Measurements from ENCODE around the gene GALNT7.

The GALNT7 gene

GRCh38 chr4:173243917-173244658, 75.5 kb downstream of the GALNT7 start:
- TF ChIP-seq, protein P1, sequence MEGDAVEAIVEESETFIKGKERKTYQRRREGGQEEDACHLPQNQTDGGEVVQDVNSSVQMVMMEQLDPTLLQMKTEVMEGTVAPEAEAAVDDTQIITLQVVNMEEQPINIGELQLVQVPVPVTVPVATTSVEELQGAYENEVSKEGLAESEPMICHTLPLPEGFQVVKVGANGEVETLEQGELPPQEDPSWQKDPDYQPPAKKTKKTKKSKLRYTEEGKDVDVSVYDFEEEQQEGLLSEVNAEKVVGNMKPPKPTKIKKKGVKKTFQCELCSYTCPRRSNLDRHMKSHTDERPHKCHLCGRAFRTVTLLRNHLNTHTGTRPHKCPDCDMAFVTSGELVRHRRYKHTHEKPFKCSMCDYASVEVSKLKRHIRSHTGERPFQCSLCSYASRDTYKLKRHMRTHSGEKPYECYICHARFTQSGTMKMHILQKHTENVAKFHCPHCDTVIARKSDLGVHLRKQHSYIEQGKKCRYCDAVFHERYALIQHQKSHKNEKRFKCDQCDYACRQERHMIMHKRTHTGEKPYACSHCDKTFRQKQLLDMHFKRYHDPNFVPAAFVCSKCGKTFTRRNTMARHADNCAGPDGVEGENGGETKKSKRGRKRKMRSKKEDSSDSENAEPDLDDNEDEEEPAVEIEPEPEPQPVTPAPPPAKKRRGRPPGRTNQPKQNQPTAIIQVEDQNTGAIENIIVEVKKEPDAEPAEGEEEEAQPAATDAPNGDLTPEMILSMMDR (IDR thresholded peaks at IDR 0.05; ENCODE audit: extremely low read depth, missing control alignments) = no peak
- no peak for DNase-seq (ENCODE audit: low spot score)

- no peak for DNase-seq (ENCODE audit: low spot score)
- TF ChIP-seq, protein P1 (IDR thresholded peaks at IDR 0.05; ENCODE audit: extremely low read depth, missing control alignments) = no peak
Measured at GRCh38 chr4:173245952-173246351, 77.3 kb downstream of the GALNT7 start.

GRCh38 chr4:173246719-173247118, 78.1 kb downstream of the GALNT7 start:
- peak; percentile 8 for DNase-seq (ENCODE audit: low spot score)
- TF ChIP-seq, protein P1 (IDR thresholded peaks at IDR 0.05; ENCODE audit: extremely low read depth, missing control alignments) = no peak

DNA sequence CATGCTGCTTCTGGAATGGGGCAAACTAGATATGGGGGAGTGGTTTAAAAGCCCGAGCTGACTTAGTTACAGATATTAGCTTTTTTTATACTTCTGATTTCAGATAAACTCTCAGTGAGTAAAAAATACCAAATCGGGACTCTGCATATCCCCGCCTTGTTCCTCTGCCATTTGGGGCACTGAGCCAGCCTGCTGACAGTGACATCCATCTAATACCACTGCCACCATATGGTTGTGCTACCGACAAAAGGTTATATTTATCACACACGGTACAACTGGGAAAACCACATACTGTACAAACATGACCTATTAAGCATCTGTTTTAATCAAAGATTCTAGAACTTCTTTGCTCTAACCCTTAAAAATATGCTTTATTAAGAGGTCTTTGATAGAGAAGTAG, 78.7 kb downstream of the GALNT7 start:
- DNase-seq (ENCODE audit: low spot score) = no peak
- TF ChIP-seq, protein P1 (IDR thresholded peaks at IDR 0.05; ENCODE audit: extremely low read depth, missing control alignments) = no peak

- DNase-seq (ENCODE audit: low spot score) = no peak
- TF ChIP-seq, protein P1 (IDR thresholded peaks at IDR 0.05; ENCODE audit: extremely low read depth, missing control alignments) = no peak
Measured at GRCh38 chr4:173248690-173249089, 80.1 kb downstream of the GALNT7 start.

DNA sequence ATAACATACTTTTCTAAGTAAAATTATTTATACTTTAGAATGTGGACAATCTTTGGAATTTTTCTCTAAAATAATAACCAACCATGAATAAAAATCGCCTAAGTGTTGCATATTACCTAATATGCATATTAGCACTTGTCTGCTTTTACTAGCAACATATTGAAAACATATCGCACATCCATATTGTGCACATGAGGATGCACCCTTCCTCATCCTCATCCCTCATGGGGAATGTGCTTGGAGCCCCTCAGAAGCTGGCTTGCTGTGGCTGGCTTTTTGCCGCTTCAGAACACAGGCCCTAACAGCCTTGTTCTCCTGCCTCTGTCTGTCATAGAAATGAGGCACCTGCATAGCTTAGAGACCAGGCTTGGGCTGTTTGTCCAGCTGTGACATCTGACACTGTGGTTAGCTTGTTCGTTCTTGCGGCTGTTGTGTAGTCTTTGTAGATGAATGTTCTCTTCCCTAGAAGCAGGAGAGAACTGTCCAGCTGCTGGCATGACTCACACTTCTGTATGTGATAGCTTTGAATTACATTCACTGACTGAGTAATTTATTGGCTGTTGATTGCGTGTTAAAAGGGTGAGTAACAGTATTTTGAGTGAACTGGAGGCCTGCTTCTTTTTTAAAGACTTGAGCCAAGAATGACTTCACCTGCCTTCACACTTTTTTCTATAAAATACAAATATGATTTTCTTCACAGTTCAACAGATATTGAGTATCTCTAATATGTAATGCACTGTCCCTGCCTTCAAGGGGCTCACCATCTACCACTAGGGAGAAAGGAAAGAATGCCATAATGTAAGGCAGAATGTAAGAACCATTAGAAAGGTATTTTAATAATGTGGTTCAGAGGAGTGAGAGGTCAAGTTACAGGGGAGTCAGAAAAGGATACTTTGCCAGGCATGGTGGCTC, 83.7 kb downstream of the GALNT7 start:
- peak; percentile 45 for DNase-seq (ENCODE audit: low spot score)
- TF ChIP-seq, protein P1 (IDR thresholded peaks at IDR 0.05; ENCODE audit: extremely low read depth, missing control alignments) = no peak

DNA sequence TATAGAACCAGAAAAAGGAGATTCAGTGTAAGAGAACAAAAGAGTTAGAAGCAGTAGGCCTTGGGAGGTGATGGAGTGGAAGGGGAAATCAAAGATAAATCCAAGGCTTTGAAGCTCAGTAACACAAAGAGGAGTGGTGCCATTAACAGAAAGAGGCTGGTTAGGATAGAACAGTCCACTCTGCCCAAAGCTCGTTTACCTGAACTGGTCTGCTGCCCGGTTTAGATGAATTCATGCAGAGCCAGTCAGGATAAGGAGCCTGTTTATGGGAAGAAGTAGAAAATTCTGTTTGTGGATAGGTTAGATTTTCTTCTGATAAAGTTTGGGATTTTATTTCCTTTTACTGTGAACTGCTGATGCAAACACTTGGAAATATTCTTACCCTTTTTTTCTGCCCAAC, 85.0 kb downstream of the GALNT7 start:
- DNase-seq (ENCODE audit: low spot score) = no peak
- TF ChIP-seq, protein P1 (IDR thresholded peaks at IDR 0.05; ENCODE audit: extremely low read depth, missing control alignments) = no peak
